HEK293 (cell line): Measurements from ENCODE around the gene SIGLEC10.

Source experiments
- GLIS2 ChIP-seq: fragments of 450-650 bp; formaldehyde crosslinking; IDR thresholded peaks from 2 replicates; pipeline ENCODE4 v1.5.1; 2016; ENCODE audit warnings: missing biosample characterization, missing genetic modification characterization
- IKZF3 ChIP-seq: fragments of 450-650 bp; IDR thresholded peaks from 2 replicates; pipeline ENCODE4 v1.5.0; 2018; ENCODE audit warnings: missing biosample characterization, mild to moderate bottlenecking, missing genetic modification characterization, moderate library complexity
- MEIS1 ChIP-seq: sonication (generic); formaldehyde crosslinking; IDR thresholded peaks from 2 replicates; pipeline ENCODE4 v1.8.1; 2022; ENCODE audit warnings: missing genetic modification reagents, mild to moderate bottlenecking, borderline replicate concordance
- OSR2 ChIP-seq: fragments of 450-650 bp; formaldehyde crosslinking; IDR thresholded peaks from 2 replicates; pipeline ENCODE4 v1.5.1; 2016; ENCODE audit warnings: missing biosample characterization, missing genetic modification characterization
- PBX3 ChIP-seq: sonication (generic); formaldehyde crosslinking; IDR thresholded peaks from 2 replicates; pipeline ENCODE4 v1.8.1; 2022; ENCODE audit warnings: mild to moderate bottlenecking, moderate library complexity, missing genetic modification reagents
- PRDM4 ChIP-seq: fragments of 450-650 bp; formaldehyde crosslinking; IDR thresholded peaks from 2 replicates; pipeline ENCODE4 v1.5.1; 2017; ENCODE audit warnings: missing biosample characterization, missing genetic modification characterization
- ZBTB6 ChIP-seq: fragments of 450-650 bp; formaldehyde crosslinking; IDR thresholded peaks from 2 replicates; pipeline ENCODE4 v1.5.1; 2017; ENCODE audit warnings: missing biosample characterization, missing genetic modification characterization
- ZBTB7A ChIP-seq: fragments of 450-650 bp; formaldehyde crosslinking; IDR thresholded peaks from 2 replicates; pipeline ENCODE4 v1.5.1; 2016; ENCODE audit warnings: low read depth, missing biosample characterization, missing genetic modification characterization
- ZBTB8A ChIP-seq: fragments of 450-650 bp; formaldehyde crosslinking; IDR thresholded peaks from 2 replicates; pipeline ENCODE4 v1.5.1; 2016; ENCODE audit warnings: missing biosample characterization, missing genetic modification characterization
- ZNF10 ChIP-seq: fragments of 450-650 bp; formaldehyde crosslinking; IDR thresholded peaks from 2 replicates; pipeline ENCODE4 v1.5.1; 2017; ENCODE audit warnings: missing biosample characterization, missing genetic modification characterization
- ZNF155 ChIP-seq: fragments of 450-650 bp; formaldehyde crosslinking; IDR thresholded peaks from 2 replicates; pipeline ENCODE4 v1.5.1; 2016; ENCODE audit warnings: missing biosample characterization, missing genetic modification characterization
- ZNF157 ChIP-seq: fragments of 450-650 bp; formaldehyde crosslinking; IDR thresholded peaks from 2 replicates; pipeline ENCODE4 v1.5.1; 2016; ENCODE audit warnings: missing biosample characterization, missing genetic modification characterization
- ZNF19 ChIP-seq: fragments of 450-650 bp; formaldehyde crosslinking; IDR thresholded peaks from 2 replicates; pipeline ENCODE4; 2016; ENCODE audit warnings: missing biosample characterization, missing genetic modification characterization, low read depth
- ZNF335 ChIP-seq: fragments of 450-650 bp; formaldehyde crosslinking; conservative IDR thresholded peaks from 2 replicates; pipeline ENCODE4 v1.5.1; 2016; ENCODE audit warnings: missing biosample characterization, missing genetic modification characterization
- ZNF366 ChIP-seq: fragments of 450-650 bp; formaldehyde crosslinking; conservative IDR thresholded peaks from 2 replicates; pipeline ENCODE4 v1.5.1; 2016; ENCODE audit warnings: missing biosample characterization, missing genetic modification characterization
- ZNF398 ChIP-seq: fragments of 450-650 bp; formaldehyde crosslinking; IDR thresholded peaks from 2 replicates; pipeline ENCODE4 v1.5.1; 2017; ENCODE audit warnings: missing biosample characterization, missing genetic modification characterization
- ZNF449 ChIP-seq: fragments of 450-650 bp; formaldehyde crosslinking; IDR thresholded peaks from 2 replicates; pipeline ENCODE4 v1.5.1; 2017; ENCODE audit warnings: missing biosample characterization, mild to moderate bottlenecking, missing genetic modification characterization, moderate library complexity
- ZNF473 ChIP-seq: fragments of 450-650 bp; formaldehyde crosslinking; IDR thresholded peaks from 2 replicates; pipeline ENCODE4 v1.5.1; 2017; ENCODE audit warnings: missing biosample characterization, missing genetic modification characterization
- ZNF529 ChIP-seq: fragments of 450-650 bp; formaldehyde crosslinking; IDR thresholded peaks from 2 replicates; pipeline ENCODE4 v1.5.1; 2017; ENCODE audit warnings: missing genetic modification characterization, missing biosample characterization; ENCODE audit not compliant: insufficient replicate concordance
- ZNF596 ChIP-seq: fragments of 450-650 bp; IDR thresholded peaks from 2 replicates; pipeline ENCODE4 v1.5.0; 2018; ENCODE audit warnings: missing biosample characterization, mild to moderate bottlenecking, missing genetic modification characterization, moderate library complexity
- ZNF654 ChIP-seq: fragments of 450-650 bp; formaldehyde crosslinking; IDR thresholded peaks from 2 replicates; pipeline ENCODE4 v1.5.1; 2016; ENCODE audit warnings: low read depth, missing biosample characterization, missing genetic modification characterization
- ZNF768 ChIP-seq: fragments of 450-650 bp; formaldehyde crosslinking; IDR thresholded peaks from 2 replicates; pipeline ENCODE4 v1.5.1; 2018; ENCODE audit warnings: missing biosample characterization, mild to moderate bottlenecking, missing genetic modification characterization
- ZXDB ChIP-seq: fragments of 450-650 bp; formaldehyde crosslinking; IDR thresholded peaks from 2 replicates; pipeline ENCODE4 v1.5.1; 2016; ENCODE audit warnings: missing biosample characterization, missing genetic modification characterization
- TF ChIP-seq, protein P1 (sequence below): fragments of 450-650 bp; formaldehyde crosslinking; IDR thresholded peaks from 2 replicates; pipeline ENCODE4 v1.5.1; 2016; ENCODE audit warnings: missing biosample characterization, missing genetic modification characterization
- TF ChIP-seq, protein P2 (sequence below): fragments of 450-650 bp; formaldehyde crosslinking; IDR thresholded peaks from 2 replicates; pipeline ENCODE4 v1.5.1; 2016; ENCODE audit warnings: missing biosample characterization, missing genetic modification characterization, low read depth
- TF ChIP-seq, protein P3 (sequence below): fragments of 450-650 bp; IDR thresholded peaks from 2 replicates; pipeline ENCODE4 v1.5.1; 2018; ENCODE audit warnings: missing biosample characterization, missing genetic modification characterization

The SIGLEC10 gene

GRCh38 chr19:51367565-51368365 lies 49.7 kb downstream of the SIGLEC10 start (continued):
- TF ChIP-seq PRDM4 (peak; percentile 16; the same call in 1 of the 2 replicates), ZNF10 (peak; percentile 54; the same call in 1 of the 2 replicates), PBX3 (CRISPR knock-in tag) (0 out of 2 replicates have a peak, but pooled peaks have one; percentile 41), ZNF157 (tag by site-specific recombination) (no peak), IKZF3 (tag by site-specific recombination) (no peak), ZNF366 (tag by site-specific recombination) (no peak), ZBTB8A (tag by site-specific recombination) (no peak), ZNF155 (tag by site-specific recombination) (no peak), GLIS2 (tag by site-specific recombination) (peak; percentile 90), ZNF596 (tag by site-specific recombination) (no peak), ZXDB (tag by site-specific recombination) (peak; percentile 98), ZNF398 (tag by site-specific recombination) (peak; percentile 63), ZBTB6 (peak; percentile 84), OSR2 (tag by site-specific recombination) (no peak), ZNF529 (tag by site-specific recombination) (no peak), ZBTB7A (tag by site-specific recombination) (no peak), ZNF449 (tag by site-specific recombination) (peak; percentile 79), ZNF335 (tag by site-specific recombination) (peak; percentile 98), ZNF654 (no peak), ZNF768 (no peak), MEIS1 (CRISPR knock-in tag) (no peak), ZNF473 (tag by site-specific recombination) (no peak), ZNF19 (no peak)
- TF ChIP-seq, protein P1, sequence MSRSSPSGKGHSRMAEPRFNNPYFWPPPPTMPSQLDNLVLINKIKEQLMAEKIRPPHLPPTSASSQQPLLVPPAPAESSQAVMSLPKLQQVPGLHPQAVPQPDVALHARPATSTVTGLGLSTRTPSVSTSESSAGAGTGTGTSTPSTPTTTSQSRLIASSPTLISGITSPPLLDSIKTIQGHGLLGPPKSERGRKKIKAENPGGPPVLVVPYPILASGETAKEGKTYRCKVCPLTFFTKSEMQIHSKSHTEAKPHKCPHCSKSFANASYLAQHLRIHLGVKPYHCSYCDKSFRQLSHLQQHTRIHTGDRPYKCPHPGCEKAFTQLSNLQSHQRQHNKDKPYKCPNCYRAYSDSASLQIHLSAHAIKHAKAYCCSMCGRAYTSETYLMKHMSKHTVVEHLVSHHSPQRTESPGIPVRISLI (tag by site-specific recombination): no peak
- TF ChIP-seq, protein P2, sequence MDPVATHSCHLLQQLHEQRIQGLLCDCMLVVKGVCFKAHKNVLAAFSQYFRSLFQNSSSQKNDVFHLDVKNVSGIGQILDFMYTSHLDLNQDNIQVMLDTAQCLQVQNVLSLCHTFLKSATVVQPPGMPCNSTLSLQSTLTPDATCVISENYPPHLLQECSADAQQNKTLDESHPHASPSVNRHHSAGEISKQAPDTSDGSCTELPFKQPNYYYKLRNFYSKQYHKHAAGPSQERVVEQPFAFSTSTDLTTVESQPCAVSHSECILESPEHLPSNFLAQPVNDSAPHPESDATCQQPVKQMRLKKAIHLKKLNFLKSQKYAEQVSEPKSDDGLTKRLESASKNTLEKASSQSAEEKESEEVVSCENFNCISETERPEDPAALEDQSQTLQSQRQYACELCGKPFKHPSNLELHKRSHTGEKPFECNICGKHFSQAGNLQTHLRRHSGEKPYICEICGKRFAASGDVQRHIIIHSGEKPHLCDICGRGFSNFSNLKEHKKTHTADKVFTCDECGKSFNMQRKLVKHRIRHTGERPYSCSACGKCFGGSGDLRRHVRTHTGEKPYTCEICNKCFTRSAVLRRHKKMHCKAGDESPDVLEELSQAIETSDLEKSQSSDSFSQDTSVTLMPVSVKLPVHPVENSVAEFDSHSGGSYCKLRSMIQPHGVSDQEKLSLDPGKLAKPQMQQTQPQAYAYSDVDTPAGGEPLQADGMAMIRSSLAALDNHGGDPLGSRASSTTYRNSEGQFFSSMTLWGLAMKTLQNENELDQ (tag by site-specific recombination): no peak
- TF ChIP-seq, protein P3, sequence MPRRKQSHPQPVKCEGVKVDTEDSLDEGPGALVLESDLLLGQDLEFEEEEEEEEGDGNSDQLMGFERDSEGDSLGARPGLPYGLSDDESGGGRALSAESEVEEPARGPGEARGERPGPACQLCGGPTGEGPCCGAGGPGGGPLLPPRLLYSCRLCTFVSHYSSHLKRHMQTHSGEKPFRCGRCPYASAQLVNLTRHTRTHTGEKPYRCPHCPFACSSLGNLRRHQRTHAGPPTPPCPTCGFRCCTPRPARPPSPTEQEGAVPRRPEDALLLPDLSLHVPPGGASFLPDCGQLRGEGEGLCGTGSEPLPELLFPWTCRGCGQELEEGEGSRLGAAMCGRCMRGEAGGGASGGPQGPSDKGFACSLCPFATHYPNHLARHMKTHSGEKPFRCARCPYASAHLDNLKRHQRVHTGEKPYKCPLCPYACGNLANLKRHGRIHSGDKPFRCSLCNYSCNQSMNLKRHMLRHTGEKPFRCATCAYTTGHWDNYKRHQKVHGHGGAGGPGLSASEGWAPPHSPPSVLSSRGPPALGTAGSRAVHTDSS (tag by site-specific recombination): peak; percentile 94
